Measurements from ENCODE around the gene ZNF628. TPM values are rescaled to one million over a fixed set of nuclear protein-coding genes. Genes with fewer than 3 reads are reported as not detected.

The ZNF628 gene
- total RNA-seq, 1 donor from 2014 or later, result 5.7 TPM

- DNase-seq (ENCODE audit: missing footprints) (no peak), ATAC-seq (no peak)
- intact Hi-C loops (cut with DNase I), result loop anchor here (2.0 to 5.0 kb wide), 3 partner anchors 37 to 363 kb away; no protein-coding TSS in a partner anchor
These were observed 27.8 kb downstream of the ZNF628 start for GRCh38 chr19:55504252-55504603.

GRCh38 chr19:55504981-55505380 is 28.6 kb downstream of the ZNF628 start:
- intact Hi-C loops (cut with DNase I), result loop anchor here (2.0 to 5.0 kb wide), 3 partner anchors 38 to 364 kb away; no protein-coding TSS in a partner anchor
- no peak for DNase-seq (ENCODE audit: missing footprints)
- no peak for ATAC-seq

- no peak for DNase-seq (ENCODE audit: missing footprints)
- intact Hi-C loops (cut with DNase I), result no loop called here
These were observed 31.7 kb downstream of the ZNF628 start for GRCh38 chr19:55508120-55508519.

GRCh38 chr19:55516878-55517620 is 40.6 kb downstream of the ZNF628 start:
- intact Hi-C loops (cut with DNase I), result loop anchor here (1.0 to 5.0 kb wide), 4 partner anchors 20 to 115 kb away; partner anchors contain the start of genes SBK2 and ZNF579
- ATAC-seq (peak; percentile 98), DNase-seq (ENCODE audit: missing footprints) (peak; percentile 95)

More at GRCh38 chr19:55508120-55508519, 31.7 kb downstream of the ZNF628 start:
- no peak for ATAC-seq

- intact Hi-C loops (cut with DNase I), result loop anchor here (5.0 kb wide), 1 partner anchor 63 kb away; the partner anchor contains the start of gene ZNF579
- DNase-seq (ENCODE audit: missing footprints) (no peak), ATAC-seq (no peak)
These were observed 43.3 kb downstream of the ZNF628 start for GRCh38 chr19:55519451-55520311.

GRCh38 chr19:55520691-55521292 is 44.4 kb downstream of the ZNF628 start:
- ATAC-seq, result no peak
- intact Hi-C loops (cut with DNase I), result no loop called here
- no peak for DNase-seq (ENCODE audit: missing footprints)

GRCh38 chr19:55525289-55526101 is 49.1 kb downstream of the ZNF628 start:
- DNase-seq (ENCODE audit: missing footprints), result no peak
- intact Hi-C loops (cut with DNase I), result no loop called here
- ATAC-seq, result peak; percentile 65

GRCh38 chr19:55526216-55527196 is 50.1 kb downstream of the ZNF628 start:
- ATAC-seq (peak; percentile 73), DNase-seq (ENCODE audit: missing footprints) (peak; percentile 91)
- intact Hi-C loops (cut with DNase I), result no loop called here

- intact Hi-C loops (cut with DNase I), result no loop called here
- DNase-seq (ENCODE audit: missing footprints) (no peak), ATAC-seq (no peak)
These were observed 51.0 kb downstream of the ZNF628 start for GRCh38 chr19:55527197-55528029.

GRCh38 chr19:55528030-55528803 is 51.8 kb downstream of the ZNF628 start:
- ATAC-seq (no peak), DNase-seq (ENCODE audit: missing footprints) (no peak)
- intact Hi-C loops (cut with DNase I), result no loop called here

GRCh38 chr19:55529636-55530234 is 53.3 kb downstream of the ZNF628 start:
- intact Hi-C loops (cut with DNase I), result no loop called here
- ATAC-seq, result no peak
- no peak for DNase-seq (ENCODE audit: missing footprints)

GRCh38 chr19:55530996-55531395 is 54.6 kb downstream of the ZNF628 start:
- DNase-seq (ENCODE audit: missing footprints) (no peak), ATAC-seq (no peak)
- intact Hi-C loops (cut with DNase I), result no loop called here

Data from Right ventricle myocardium inferior (tissue), 1 donor.